ENCODE measurements around the gene SUN2.

DNA sequence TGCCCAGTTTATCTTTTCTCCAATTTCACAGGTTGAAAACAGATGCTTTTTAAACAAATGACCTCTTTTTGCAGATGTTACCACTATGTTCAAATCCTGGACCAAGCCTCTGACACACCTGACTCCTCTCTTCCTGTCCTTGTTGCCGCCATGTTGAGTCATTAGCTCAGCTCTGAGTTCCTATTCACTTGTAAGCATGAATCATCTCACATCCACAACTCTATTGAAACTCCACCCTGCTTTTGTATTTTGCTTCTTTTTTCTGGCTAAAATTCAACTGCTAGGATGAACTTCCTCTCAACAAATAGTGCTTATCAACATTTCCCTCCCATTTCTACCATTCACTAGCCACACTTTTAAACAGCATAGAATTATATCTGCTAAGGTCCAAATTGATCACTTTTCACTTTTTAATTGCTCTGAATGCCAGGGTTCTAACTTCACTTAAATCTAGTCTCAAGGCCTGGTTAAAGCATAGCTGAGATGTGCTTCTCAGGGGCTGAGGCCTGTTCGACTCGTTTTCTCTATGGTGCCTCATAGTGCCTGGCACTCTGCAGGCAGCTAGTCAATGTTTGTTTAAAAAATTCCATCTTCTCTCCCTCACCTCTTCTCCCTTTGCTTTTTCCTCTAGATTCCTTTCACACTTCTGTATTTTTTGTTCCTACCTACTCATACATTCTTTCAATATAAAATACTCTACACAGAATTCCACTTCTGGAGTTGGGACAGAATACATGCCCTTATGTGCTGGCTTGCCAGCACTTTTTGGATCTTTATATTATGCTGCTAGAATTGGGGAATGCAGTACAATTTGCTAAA, 59.0 kb downstream of the SUN2 start:
- no peak for TF ChIP-seq ZNF174 (tag by site-specific recombination; IDR thresholded peaks at IDR 0.05)
- TF ChIP-seq, protein P1, sequence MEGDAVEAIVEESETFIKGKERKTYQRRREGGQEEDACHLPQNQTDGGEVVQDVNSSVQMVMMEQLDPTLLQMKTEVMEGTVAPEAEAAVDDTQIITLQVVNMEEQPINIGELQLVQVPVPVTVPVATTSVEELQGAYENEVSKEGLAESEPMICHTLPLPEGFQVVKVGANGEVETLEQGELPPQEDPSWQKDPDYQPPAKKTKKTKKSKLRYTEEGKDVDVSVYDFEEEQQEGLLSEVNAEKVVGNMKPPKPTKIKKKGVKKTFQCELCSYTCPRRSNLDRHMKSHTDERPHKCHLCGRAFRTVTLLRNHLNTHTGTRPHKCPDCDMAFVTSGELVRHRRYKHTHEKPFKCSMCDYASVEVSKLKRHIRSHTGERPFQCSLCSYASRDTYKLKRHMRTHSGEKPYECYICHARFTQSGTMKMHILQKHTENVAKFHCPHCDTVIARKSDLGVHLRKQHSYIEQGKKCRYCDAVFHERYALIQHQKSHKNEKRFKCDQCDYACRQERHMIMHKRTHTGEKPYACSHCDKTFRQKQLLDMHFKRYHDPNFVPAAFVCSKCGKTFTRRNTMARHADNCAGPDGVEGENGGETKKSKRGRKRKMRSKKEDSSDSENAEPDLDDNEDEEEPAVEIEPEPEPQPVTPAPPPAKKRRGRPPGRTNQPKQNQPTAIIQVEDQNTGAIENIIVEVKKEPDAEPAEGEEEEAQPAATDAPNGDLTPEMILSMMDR (tag by site-specific recombination; IDR thresholded peaks at IDR 0.05) = no peak

All from HEK293 (cell line).